GM19043 (cell line): ENCODE measurements around the gene EHMT1.
"Not testable (repeated sequence)": the region's sequence is repeated elsewhere in the genome, so short reads cannot be mapped to it uniquely, and the experiment has no call there.

Experiments used
- ATAC-seq: cut with Tn5 transposase; IDR thresholded peaks from one replicate; pipeline ENCODE4 v1.9.1; 2021; ENCODE audit warnings: low read depth; ENCODE audit not compliant: unreplicated experiment

The EHMT1 gene

DNA sequence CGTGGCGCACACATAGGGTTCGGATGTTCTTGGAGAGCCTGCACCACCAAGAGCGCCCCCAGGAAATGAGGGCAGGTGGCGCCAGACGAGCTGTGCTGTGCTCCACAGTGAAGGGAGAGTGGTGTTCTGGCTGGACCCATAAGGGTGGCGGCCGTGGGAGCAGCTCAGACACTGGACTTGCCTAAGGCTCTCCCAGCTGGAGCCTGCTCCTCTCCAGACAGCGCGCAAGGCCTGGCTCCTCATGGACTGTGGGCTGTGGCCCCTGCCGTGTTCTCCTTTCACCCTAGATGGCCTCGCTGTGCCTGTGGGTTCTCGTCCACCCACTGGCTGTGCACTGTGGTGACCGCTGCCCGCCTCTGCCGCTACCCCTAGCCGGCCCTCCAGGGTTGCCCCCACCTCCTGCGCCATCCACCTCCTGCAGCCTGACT, 92.9 kb downstream of the EHMT1 start:
- no peak for ATAC-seq

GRCh38 chr9:137715321-137715720, 96.5 kb downstream of the EHMT1 start:
- no peak for ATAC-seq

DNA sequence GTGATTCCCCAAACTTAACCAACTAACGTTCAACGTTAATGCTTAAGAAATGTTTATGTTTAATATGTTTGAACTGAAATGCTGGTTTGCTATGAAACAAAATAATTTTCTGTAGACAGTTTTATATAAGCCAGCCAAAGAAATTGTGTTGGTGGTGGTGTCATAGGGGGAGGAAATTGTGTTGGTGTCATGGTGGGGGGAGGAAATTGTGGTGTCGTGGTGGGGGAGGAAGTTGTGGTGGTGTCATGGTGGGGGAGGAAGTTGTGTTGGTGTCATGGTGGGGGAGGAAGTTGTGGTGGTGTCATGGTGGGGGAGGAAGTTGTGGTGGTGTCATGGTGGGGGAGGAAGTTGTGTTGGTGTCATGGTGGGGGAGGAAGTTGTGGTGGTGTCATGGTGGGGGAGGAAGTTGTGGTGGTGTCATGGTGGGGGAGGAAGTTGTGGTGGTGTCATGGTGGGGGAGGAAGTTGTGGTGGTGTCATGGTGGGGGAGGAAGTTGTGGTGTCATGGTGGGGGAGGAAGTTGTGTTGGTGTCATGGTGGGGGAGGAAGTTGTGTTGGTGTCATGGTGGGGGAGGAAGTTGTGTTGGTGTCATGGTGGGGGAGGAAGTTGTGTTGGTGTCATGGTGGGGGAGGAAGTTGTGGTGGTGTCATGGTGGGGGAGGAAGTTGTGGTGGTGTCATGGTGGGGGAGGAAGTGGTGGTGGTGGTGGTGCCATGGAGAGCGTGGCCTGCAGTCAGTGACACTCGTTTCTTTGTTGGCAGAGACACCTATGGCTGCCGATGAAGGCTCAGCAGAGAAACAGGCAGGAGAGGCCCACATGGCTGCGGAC, 97.3 kb downstream of the EHMT1 start:
- not testable (repeated sequence) for ATAC-seq

- no peak for ATAC-seq
These were observed 98.0 kb downstream of the EHMT1 start for GRCh38 chr9:137716694-137717287.

- ATAC-seq = no peak
These were observed 99.0 kb downstream of the EHMT1 start for GRCh38 chr9:137717776-137718327.

DNA sequence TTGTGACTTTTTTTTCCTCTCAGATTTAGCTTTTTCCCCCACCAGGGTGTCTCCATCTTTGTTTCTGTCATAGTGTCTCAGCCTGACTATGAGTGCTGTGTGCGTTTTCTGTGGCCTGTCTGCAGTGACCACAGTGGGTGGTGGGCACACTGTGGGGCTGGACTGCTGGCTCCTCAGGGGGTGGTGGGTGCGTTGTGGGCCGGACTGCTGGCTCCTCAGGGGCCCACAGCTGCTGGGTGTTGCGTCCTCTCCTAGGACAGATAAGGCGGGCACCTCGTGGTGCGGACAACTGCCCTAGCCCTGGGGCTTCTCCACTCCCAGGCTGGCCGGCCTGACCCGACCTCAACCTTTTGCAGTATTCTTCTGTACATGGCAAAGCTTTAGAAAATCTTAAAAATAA, 100.4 kb downstream of the EHMT1 start:
- ATAC-seq = no peak

- ATAC-seq = no peak
These were observed 101.8 kb downstream of the EHMT1 start for GRCh38 chr9:137720571-137721110.

DNA sequence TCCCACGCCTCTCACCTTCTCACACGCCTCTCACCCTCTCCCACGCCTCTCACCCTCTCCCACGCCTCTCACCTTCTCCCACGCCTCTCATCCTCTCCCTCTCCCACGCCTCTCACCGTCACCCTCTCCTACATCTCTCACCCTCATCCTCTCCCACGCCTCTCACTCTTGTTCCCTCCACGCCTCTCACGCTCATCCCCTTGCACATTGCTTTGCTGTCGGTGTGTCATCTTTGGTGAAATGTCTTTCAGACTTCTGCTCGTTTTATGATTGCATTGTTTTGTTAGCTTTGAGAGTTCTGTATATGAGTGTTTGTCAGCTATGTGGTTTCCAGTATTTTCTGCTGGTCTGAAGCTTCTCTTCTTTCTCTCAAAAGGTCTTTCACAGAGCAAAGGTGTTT, 102.7 kb downstream of the EHMT1 start:
- no peak for ATAC-seq

- ATAC-seq = no peak
These were observed 103.1 kb downstream of the EHMT1 start for GRCh38 chr9:137721899-137722298.

GRCh38 chr9:137722481-137722880, 103.7 kb downstream of the EHMT1 start:
- ATAC-seq = no peak

GRCh38 chr9:137723356-137723755, 104.6 kb downstream of the EHMT1 start:
- not testable (repeated sequence) for ATAC-seq

GRCh38 chr9:137723783-137724445, 105.1 kb downstream of the EHMT1 start:
- ATAC-seq = no peak

DNA sequence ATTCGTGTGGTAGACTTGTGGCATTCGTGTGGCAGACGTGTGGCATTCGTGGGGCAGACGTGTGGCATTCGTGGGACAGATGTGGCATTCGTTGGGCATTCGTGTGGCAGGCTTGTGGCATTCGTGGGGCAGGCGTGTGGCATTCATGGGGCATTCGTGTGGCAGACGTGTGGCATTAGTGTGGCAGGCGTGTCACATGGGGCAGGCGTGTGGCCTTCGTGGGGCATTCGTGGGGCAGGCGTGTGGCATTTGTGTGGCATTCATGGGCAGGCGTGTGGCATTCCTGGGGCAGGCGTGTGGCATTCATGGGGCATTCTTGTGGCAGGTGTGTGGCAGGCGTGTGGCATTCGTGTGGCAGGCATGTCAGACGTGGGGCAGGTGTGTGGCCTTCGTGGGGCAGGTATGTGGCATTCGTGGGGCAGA, 106.0 kb downstream of the EHMT1 start:
- no peak for ATAC-seq

DNA sequence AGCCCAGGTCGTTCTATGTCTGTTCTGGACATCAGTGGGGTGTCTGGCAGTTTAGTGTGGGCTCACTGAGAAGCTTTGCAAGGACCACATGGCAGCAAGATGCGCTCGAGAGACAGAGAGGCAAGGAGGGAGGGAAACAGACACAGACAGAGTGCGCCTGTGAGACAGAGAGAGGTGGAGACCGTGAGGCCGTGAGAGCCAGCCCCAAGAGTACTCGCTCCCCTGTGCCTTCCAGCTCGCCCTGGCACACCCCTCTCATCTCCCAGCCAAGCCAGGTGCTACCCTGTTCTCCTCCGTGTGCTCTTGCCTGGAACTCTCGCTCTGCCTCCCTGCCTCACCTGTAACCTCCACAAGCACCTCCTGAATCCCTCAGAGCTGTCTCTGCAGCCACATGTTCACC, 106.8 kb downstream of the EHMT1 start:
- no peak for ATAC-seq

DNA sequence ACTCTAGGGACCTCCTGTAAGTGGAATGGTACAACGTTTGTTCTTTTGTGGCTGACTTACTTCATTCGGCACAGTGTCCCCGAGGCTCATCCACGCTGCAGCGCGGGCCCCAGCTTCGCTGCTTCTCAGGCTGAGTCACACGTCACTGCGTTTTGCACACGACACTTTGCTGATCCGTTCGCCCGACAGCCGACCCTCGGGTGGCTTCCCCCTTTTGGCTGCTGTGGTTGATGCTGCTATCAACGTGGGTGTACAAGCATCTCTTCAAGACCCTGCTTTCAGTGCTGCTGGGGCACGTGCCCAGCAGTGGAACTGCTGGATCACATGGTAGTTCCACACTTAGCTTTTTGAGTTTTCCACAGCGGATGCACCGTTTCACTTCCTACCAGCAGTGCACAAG, 107.5 kb downstream of the EHMT1 start:
- ATAC-seq = not testable (repeated sequence)

DNA sequence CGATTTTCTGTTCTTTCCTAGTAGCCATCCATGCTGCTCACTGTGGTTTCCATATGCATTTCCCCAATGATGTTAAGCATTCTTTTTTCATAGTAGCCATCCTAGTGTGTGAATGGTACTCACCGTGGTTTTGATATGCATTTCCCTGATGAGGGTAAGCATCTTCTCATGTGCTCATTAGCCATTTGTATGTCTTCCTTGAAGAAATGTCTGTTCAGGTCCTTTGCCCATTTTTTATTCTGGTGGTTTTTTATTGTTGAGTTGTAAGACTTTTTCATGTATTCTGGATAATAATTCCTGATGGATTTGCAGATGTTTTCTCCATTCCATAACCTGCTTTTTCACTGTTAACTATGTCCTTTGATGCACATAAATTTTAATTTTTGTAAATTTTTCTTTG, 108.0 kb downstream of the EHMT1 start:
- no peak for ATAC-seq

- no peak for ATAC-seq
These were observed 108.9 kb downstream of the EHMT1 start for GRCh38 chr9:137727716-137728115.

- no peak for ATAC-seq
These were observed 109.9 kb downstream of the EHMT1 start for GRCh38 chr9:137728444-137729311.

DNA sequence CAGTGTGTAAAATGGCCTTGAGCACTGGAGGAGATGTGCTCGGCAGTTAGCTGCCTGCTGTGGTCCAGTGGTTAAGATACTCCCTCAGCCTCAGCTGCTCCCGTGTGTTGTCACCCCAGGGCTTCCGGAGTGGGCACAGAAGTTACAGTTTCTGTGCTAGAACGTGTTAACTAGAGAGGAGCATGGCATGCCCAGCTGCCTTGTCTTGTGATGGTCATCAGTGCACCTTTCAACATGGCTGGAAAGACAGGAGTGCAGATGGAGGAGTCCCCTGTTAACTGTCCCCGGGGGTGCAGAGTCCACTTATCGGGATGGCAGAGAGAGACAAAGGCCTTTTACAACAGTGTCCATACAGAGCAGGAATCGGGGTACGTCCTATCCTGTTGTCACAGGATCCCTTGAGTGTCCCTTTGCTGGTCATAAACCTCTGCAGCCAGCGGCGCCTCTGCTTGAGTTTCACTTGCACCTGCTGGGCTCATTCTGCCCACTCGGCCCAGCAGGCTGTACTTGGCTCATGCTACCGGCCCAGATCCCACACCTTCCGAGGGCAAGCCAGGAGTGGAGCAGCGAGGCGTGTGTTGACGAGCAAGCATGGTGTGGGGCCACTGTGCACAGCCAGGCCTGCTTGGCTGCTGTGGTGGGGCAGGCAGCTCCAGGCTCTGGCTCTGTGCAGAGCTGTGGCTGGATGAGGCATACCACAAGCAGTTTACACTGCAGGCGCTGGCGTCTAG, 112.6 kb downstream of the EHMT1 start:
- no peak for ATAC-seq
